Neuronal stem cell (in vitro differentiated cells): ENCODE data around the gene ZNF366.
A peak's percentile ranks its signal among the peaks of the same experiment; 100 is the strongest.

Source experiments
- DNase-seq: peaks from one replicate; pipeline ENCODE4 v3.0.0-alpha.2; 2013; ENCODE audit warnings: low spot score
- H2AFZ ChIP-seq: one replicate; pipeline ENCODE4 v1.6.1; 2013; ENCODE audit warnings: mild to moderate bottlenecking, low read length, inconsistent platforms
- H2AK5ac ChIP-seq: 2 replicates; pipeline ENCODE4 v1.6.1; 2013; ENCODE audit warnings: low read depth, mild to moderate bottlenecking, inconsistent platforms, low read length, moderate library complexity, mixed read lengths
- H2BK120ac ChIP-seq: 2 replicates; pipeline ENCODE4 v1.6.1; 2013; ENCODE audit warnings: low read depth, mild to moderate bottlenecking, inconsistent platforms, low read length, moderate library complexity, mixed read lengths
- H2BK12ac ChIP-seq: one replicate; pipeline ENCODE4 v1.6.1; 2013; ENCODE audit warnings: low read length, inconsistent platforms
- H2BK15ac ChIP-seq: 2 replicates; pipeline ENCODE4 v1.6.1; 2013; ENCODE audit warnings: mild to moderate bottlenecking, low read length, inconsistent platforms, mixed read lengths
- H2BK5ac ChIP-seq: one replicate; pipeline ENCODE4 v1.6.1; 2013; ENCODE audit warnings: inconsistent platforms, mild to moderate bottlenecking, low read length, moderate library complexity
- H3K14ac ChIP-seq: one replicate; pipeline ENCODE4 v1.6.1; 2013; ENCODE audit warnings: low read length, inconsistent platforms
- H3K18ac ChIP-seq: 2 replicates; pipeline ENCODE4 v1.6.1; 2013; ENCODE audit warnings: low read length, inconsistent platforms
- H3K23ac ChIP-seq: 2 replicates; pipeline ENCODE4 v1.6.1; 2013; ENCODE audit warnings: low read depth, mild to moderate bottlenecking, mixed read lengths, low read length, inconsistent platforms; ENCODE audit not compliant: poor library complexity
- H3K27ac ChIP-seq: replicated peaks from 3 replicates; pipeline ENCODE4 v1.5.1; 2013; ENCODE audit warnings: low read length, inconsistent platforms
- H3K27me3 ChIP-seq, 3 experiments: 2 replicates each; pipeline ENCODE4 v1.6.1; 2013; ENCODE audit warnings: low read length in 3 of 3, mild to moderate bottlenecking in 2 of 3, inconsistent platforms in 1 of 3, low read depth in 1 of 3, mixed read lengths in 1 of 3, moderate library complexity in 1 of 3; ENCODE audit not compliant: control insufficient read depth in 3 of 3, insufficient read depth in 3 of 3
- H3K36me3 ChIP-seq, 2 donors: replicated peaks in 1 of 2; 2 replicates each; pipeline ENCODE4 v1.6.1; 2013; ENCODE audit warnings: low read length in 2 of 2; ENCODE audit not compliant: control insufficient read depth in 2 of 2, insufficient read depth in 2 of 2
- H3K4ac ChIP-seq: 2 replicates; pipeline ENCODE4 v1.6.1; 2013; ENCODE audit warnings: inconsistent platforms, mild to moderate bottlenecking, low read length, moderate library complexity
- H3K4me1 ChIP-seq, 2 donors: 1 replicate in 1 of 2; 2 replicates in 1 of 2; pipeline ENCODE4 v1.6.1; 2013; ENCODE audit warnings: low read length in 2 of 2, low read depth in 1 of 2; ENCODE audit not compliant: control insufficient read depth in 2 of 2, insufficient read depth in 1 of 2
- H3K4me2 ChIP-seq: one replicate; pipeline ENCODE4 v1.6.1; 2013; ENCODE audit warnings: mild to moderate bottlenecking, low read length, inconsistent platforms; ENCODE audit not compliant: insufficient read depth, poor library complexity, severe bottlenecking
- H3K4me3 ChIP-seq, 2 donors: 2 replicates each; pipeline ENCODE4 v1.5.1; 2013; ENCODE audit warnings: low read length in 2 of 2, mild to moderate bottlenecking in 2 of 2, inconsistent platforms in 1 of 2, moderate library complexity in 1 of 2
- H3K79me1 ChIP-seq: one replicate; pipeline ENCODE4 v1.6.1; 2013; ENCODE audit warnings: low read depth, mild to moderate bottlenecking, inconsistent platforms, low read length, moderate library complexity
- H3K9ac ChIP-seq: one replicate; pipeline ENCODE4 v1.6.1; 2013; ENCODE audit warnings: mild to moderate bottlenecking, low read depth, low read length, inconsistent platforms; ENCODE audit not compliant: poor library complexity
- H3K9me3 ChIP-seq, 2 donors: replicated peaks in 1 of 2; 2 replicates each; pipeline versions ENCODE3 to v1.6.1; 2013; ENCODE audit warnings: low read length in 2 of 2, mild to moderate bottlenecking in 2 of 2, inconsistent platforms in 1 of 2, low read depth in 1 of 2, mixed read lengths in 1 of 2, moderate library complexity in 1 of 2; ENCODE audit not compliant: control insufficient read depth in 2 of 2, insufficient read depth in 1 of 2
- H4K8ac ChIP-seq: one replicate; pipeline ENCODE4 v1.6.1; 2013; ENCODE audit warnings: low read depth, mild to moderate bottlenecking, inconsistent platforms, low read length, moderate library complexity
- H4K91ac ChIP-seq: one replicate; pipeline ENCODE4 v1.6.1; 2013; ENCODE audit warnings: low read length, low read depth, mild to moderate bottlenecking, inconsistent platforms; ENCODE audit not compliant: poor library complexity
- WGBS, 2 donors: extraction: QIAGEN DNeasy Blood & Tissue Kit; methylation state at CpG; one replicate each; pipeline ENCODE4 v1.1.7; 2013; ENCODE audit warnings: missing lambda C conversion rate in 2 of 2, mixed read lengths in 1 of 2; ENCODE audit not compliant: insufficient read length in 2 of 2, insufficient replicate concordance in 1 of 2; ENCODE audit errors: extremely low coverage in 2 of 2; 5-methylcytosine and 5-hydroxymethylcytosine counted together

Gene ZNF366

DNA sequence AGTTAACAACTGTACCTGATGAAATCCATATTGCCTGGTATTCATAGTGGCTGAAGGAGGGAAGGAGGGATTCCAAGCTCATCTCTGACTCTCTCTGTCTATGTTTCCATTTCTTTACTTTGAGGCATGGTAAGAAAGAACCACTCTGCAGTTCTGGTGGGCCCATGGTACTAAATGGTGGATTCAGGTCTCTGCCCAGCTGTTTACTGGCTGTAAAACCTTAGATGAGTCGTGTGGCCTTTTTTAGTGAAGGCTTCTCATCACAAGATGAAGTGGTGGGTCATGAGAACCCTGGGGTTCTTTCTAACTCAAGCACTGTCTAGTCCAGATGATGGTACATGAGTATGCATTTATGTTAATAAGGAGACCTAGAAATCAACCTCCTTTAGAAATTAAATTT is 49.7 kb downstream of the ZNF366 start:
- Histone ChIP-seq H2BK12ac (no peak overlapping the region), H3K23ac (no peak overlapping the region), H2BK15ac (no peak overlapping the region), H3K9ac (no peak overlapping the region), H3K18ac (no peak overlapping the region), H3K14ac (no peak overlapping the region), H3K79me1 (no peaks in the 10 kb centered on the region), H3K4me2 (no peak overlapping the region), H3K27me3 (no peaks in the 10 kb centered on the region), H3K4ac (no peak overlapping the region), H3K4me3 (no peak overlapping the region), H2BK5ac (no peak overlapping the region), H4K91ac (no peak overlapping the region), H2BK120ac (no peak overlapping the region), H3K27ac (no peak overlapping the region), H2AK5ac (no peak overlapping the region), H3K4me1 (peaks cover 10 to 12% of the 10 kb centered on the region in 2 donors), H3K36me3 (no peaks in the 10 kb centered on the region), H4K8ac (no peak overlapping the region), H2AFZ (no peak overlapping the region), H3K9me3 (peaks cover 0 to 8% of the 10 kb centered on the region in 2 donors)
- DNase-seq: no peak
- WGBS, 2 donors: no CpG with 5 or more reads among the region's 1 CpG

DNA sequence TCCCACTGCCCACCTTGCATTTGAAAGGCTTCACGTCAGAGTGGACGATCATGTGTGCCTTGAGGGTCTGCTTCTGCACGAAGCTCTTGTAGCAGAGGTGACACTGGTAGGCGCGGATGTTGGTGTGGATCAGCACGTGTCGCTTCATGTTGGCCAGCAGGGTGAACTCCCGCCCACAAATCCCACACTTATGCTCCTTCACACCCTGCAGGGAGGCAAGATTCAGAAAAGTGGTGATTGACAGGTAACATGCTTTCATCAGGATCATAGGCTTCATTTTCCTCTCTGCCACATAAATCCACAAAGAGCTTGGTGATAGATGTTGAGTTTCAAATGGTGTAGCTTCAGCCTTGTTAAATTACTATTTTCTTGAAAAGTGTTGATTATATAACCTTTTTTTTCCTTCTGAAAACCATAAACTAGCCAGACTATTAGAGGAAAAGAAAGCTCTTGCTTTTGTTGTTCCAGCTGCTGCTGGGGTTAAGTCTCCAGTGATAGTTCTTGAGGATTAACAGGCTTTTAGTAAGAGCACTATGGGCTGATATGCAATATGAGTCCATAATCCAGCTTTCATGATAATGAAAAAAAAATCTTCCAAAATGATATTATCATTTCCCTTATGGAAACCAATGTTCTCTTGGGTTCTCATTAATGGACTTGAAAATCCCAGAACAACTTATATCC is 50.7 kb downstream of the ZNF366 start:
- peaks cover 20 to 22% of the 10 kb centered on the region in 2 donors for H3K4me1 ChIP-seq
- H3K18ac ChIP-seq: peak overlapping the region; percentile 31
- H3K36me3 ChIP-seq: no peaks in the 10 kb centered on the region
- no peak overlapping the region for H2BK120ac ChIP-seq
- no peak overlapping the region for H4K8ac ChIP-seq
- peak overlapping the region; percentile 88 for H2AK5ac ChIP-seq
- H2BK5ac ChIP-seq: no peak overlapping the region
- H2BK12ac ChIP-seq: peak overlapping the region; percentile 1
- no peak for DNase-seq
- no peaks in the 10 kb centered on the region for H3K27me3 ChIP-seq
- no peak overlapping the region for H3K14ac ChIP-seq
- no peak overlapping the region for H3K4ac ChIP-seq
- H3K9me3 ChIP-seq: peaks cover 0 to 8% of the 10 kb centered on the region in 2 donors
- no peaks in the 10 kb centered on the region for H3K79me1 ChIP-seq
- H3K4me2 ChIP-seq: no peak overlapping the region
- peak overlapping the region; percentile 76 for H2BK15ac ChIP-seq
- H4K91ac ChIP-seq: no peak overlapping the region
- H3K23ac ChIP-seq: no peak overlapping the region
- H3K27ac ChIP-seq: no peak overlapping the region
- H2AFZ ChIP-seq: no peak overlapping the region
- no peak overlapping the region for H3K9ac ChIP-seq
- no peak overlapping the region for H3K4me3 ChIP-seq
- no CpG with 5 or more reads among the region's 8 CpGs for WGBS, 2 donors

GRCh38 chr5:72455476-72455875 is 51.7 kb downstream of the ZNF366 start:
- Histone ChIP-seq H3K4ac (no peak overlapping the region), H4K91ac (no peak overlapping the region), H2AFZ (no peak overlapping the region), H3K4me2 (no peak overlapping the region), H3K4me1 (peaks cover 20 to 30% of the 10 kb centered on the region in 2 donors), H4K8ac (no peak overlapping the region), H3K23ac (no peak overlapping the region), H2BK5ac (no peak overlapping the region), H3K27me3 (no peaks in the 10 kb centered on the region), H3K9ac (no peak overlapping the region), H3K9me3 (peaks cover 0 to 8% of the 10 kb centered on the region in 2 donors), H3K18ac (no peak overlapping the region), H2BK15ac (no peak overlapping the region), H2AK5ac (no peak overlapping the region), H2BK12ac (no peak overlapping the region), H3K27ac (no peak overlapping the region), H3K4me3 (no peak overlapping the region), H3K79me1 (no peaks in the 10 kb centered on the region), H3K36me3 (no peaks in the 10 kb centered on the region), H3K14ac (no peak overlapping the region), H2BK120ac (no peak overlapping the region)
- no CpG with 5 or more reads among the region's 9 CpGs for WGBS, 2 donors
- no peak for DNase-seq

DNA sequence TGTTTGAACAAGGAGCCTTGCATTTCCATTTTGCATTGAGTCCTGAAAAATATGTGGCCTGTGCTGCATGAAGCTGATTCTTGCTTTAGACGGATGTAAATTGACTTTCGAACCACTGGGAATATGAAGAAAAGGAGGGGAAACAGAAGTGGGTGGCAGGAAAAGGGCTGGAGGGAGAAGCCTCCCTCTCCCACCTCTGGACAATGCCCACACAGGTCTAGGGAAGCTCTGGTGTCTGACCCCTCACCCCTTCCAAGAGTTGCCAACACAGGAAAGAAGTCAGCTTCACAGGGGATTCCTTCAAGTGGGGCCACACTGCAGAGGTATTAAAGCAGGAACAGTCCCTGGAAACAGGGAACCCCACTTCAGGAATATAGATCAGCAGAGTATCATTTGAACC is 52.2 kb downstream of the ZNF366 start:
- H4K8ac ChIP-seq: no peak overlapping the region
- no peaks in the 10 kb centered on the region for H3K36me3 ChIP-seq
- no peak overlapping the region for H3K23ac ChIP-seq
- H3K14ac ChIP-seq: no peak overlapping the region
- H2AK5ac ChIP-seq: no peak overlapping the region
- H3K4me3 ChIP-seq: no peak overlapping the region
- no peak overlapping the region for H2BK12ac ChIP-seq
- no peak overlapping the region for H3K27ac ChIP-seq
- H3K18ac ChIP-seq: no peak overlapping the region
- no peaks in the 10 kb centered on the region for H3K27me3 ChIP-seq
- no peaks in the 10 kb centered on the region for H3K79me1 ChIP-seq
- H3K9me3 ChIP-seq: peaks cover 0 to 8% of the 10 kb centered on the region in 2 donors
- H2BK5ac ChIP-seq: no peak overlapping the region
- H4K91ac ChIP-seq: no peak overlapping the region
- no CpG with 5 or more reads among the region's 2 CpGs for WGBS, 2 donors
- no peak for DNase-seq
- no peak overlapping the region for H2BK120ac ChIP-seq
- H3K9ac ChIP-seq: no peak overlapping the region
- H2BK15ac ChIP-seq: no peak overlapping the region
- H3K4ac ChIP-seq: no peak overlapping the region
- H3K4me1 ChIP-seq: peaks cover 20 to 30% of the 10 kb centered on the region in 2 donors
- H3K4me2 ChIP-seq: no peak overlapping the region
- H2AFZ ChIP-seq: no peak overlapping the region
